Neural progenitor cell (in vitro differentiated cells): ENCODE results near the gene ARG2. TPM values are rescaled to one million over a fixed set of nuclear protein-coding genes. Genes with fewer than 3 reads are reported as not detected.

ENCODE experiments used
- DNase-seq: peaks from one replicate; pipeline ENCODE4 v3.0.0-alpha.2; 2016; ENCODE audit warnings: low spot score
- H2AFZ ChIP-seq: fragments of 200-600 bp; sonication (generic); replicated peaks from 2 replicates; pipeline ENCODE4 v1.6.1; 2016; ENCODE audit warnings: antibody characterized with exemption
- H3F3A ChIP-seq: fragments of 200-600 bp; sonication (generic); 2 replicates; pipeline ENCODE4 v1.6.1; 2016; ENCODE audit warnings: antibody characterized with exemption, low read depth
- H3K27ac ChIP-seq: fragments of 200-600 bp; sonication (generic); 2 replicates; pipeline ENCODE4 v1.5.1; 2016; ENCODE audit warnings: mild to moderate bottlenecking
- H3K27me3 ChIP-seq: fragments of 200-600 bp; sonication (generic); 2 replicates; pipeline ENCODE4 v1.6.1; 2016; ENCODE audit warnings: mild to moderate bottlenecking, moderate library complexity
- H3K36me3 ChIP-seq: fragments of 200-600 bp; sonication (generic); 2 replicates; pipeline ENCODE4 v1.5.1; 2016
- H3K4me1 ChIP-seq: fragments of 200-600 bp; sonication (generic); 2 replicates; pipeline ENCODE4 v1.6.1; 2016; ENCODE audit warnings: mixed run types
- H3K4me2 ChIP-seq: fragments of 200-600 bp; sonication (generic); 2 replicates; pipeline ENCODE4 v1.6.1; 2016
- H3K4me3 ChIP-seq: fragments of 200-600 bp; sonication (generic); 2 replicates; pipeline ENCODE4 v1.5.1; 2016
- H3K79me2 ChIP-seq: fragments of 200-600 bp; sonication (generic); 2 replicates; pipeline ENCODE4 v1.6.1; 2016; ENCODE audit warnings: low read depth
- H3K9ac ChIP-seq: fragments of 200-600 bp; sonication (generic); 2 replicates; pipeline ENCODE4 v1.6.1; 2016
- H3K9me3 ChIP-seq: fragments of 200-600 bp; sonication (generic); 2 replicates; pipeline ENCODE4 v1.5.1; 2016; ENCODE audit warnings: low read depth
- H4K20me1 ChIP-seq: fragments of 200-600 bp; sonication (generic); 2 replicates; pipeline ENCODE4 v1.6.1; 2016; ENCODE audit warnings: low read depth
- H3K27ac Mint-ChIP-seq: 3 replicates; pipeline ENCODE4 v1.8.0; 2021; ENCODE audit warnings: mixed read lengths
- H3K27me3 Mint-ChIP-seq: 2 replicates; pipeline ENCODE4 v1.8.0; 2022; ENCODE audit warnings: low read depth, mild to moderate bottlenecking, inconsistent platforms, moderate library complexity, mixed read lengths; ENCODE audit not compliant: insufficient read depth
- H3K36me3 Mint-ChIP-seq: 3 replicates; pipeline ENCODE4 v1.8.0; 2021; ENCODE audit warnings: mixed read lengths
- H3K4me1 Mint-ChIP-seq: 3 replicates; pipeline ENCODE4 v1.8.0; 2021; ENCODE audit warnings: mixed read lengths
- H3K4me3 Mint-ChIP-seq: 3 replicates; pipeline ENCODE4 v1.8.0; 2021; ENCODE audit warnings: mild to moderate bottlenecking, moderate library complexity, mixed read lengths
- H3K9me3 Mint-ChIP-seq: 3 replicates; pipeline ENCODE4 v1.8.0; 2020; ENCODE audit warnings: mixed read lengths
- CTCF ChIP-seq: fragments of 200-600 bp; sonication (generic); IDR thresholded peaks from 2 replicates; pipeline ENCODE4 v1.5.1; 2017; ENCODE audit warnings: antibody characterized with exemption, mild to moderate bottlenecking
- EZH2 ChIP-seq: fragments of 200-600 bp; sonication (generic); IDR thresholded peaks from 2 replicates; pipeline ENCODE4 v1.6.1; 2017; ENCODE audit warnings: antibody characterized with exemption, mild to moderate bottlenecking, moderate library complexity
- EZH2phosphoT487 ChIP-seq: fragments of 200-600 bp; sonication (generic); IDR thresholded peaks from 2 replicates; pipeline ENCODE4 v1.6.1; 2017; ENCODE audit warnings: antibody characterized with exemption
- total RNA-seq: library from RNA; depleted of rRNA; stranded (reverse); fragments of >200 nt; gene quantifications from 2 replicates; pipeline ENCODE4 v1.2.3, GENCODE V29; 2015; ENCODE audit warnings: low replicate concordance

The ARG2 gene
- total RNA-seq, 1 donor from 2014 or later = 92.4 TPM

DNA sequence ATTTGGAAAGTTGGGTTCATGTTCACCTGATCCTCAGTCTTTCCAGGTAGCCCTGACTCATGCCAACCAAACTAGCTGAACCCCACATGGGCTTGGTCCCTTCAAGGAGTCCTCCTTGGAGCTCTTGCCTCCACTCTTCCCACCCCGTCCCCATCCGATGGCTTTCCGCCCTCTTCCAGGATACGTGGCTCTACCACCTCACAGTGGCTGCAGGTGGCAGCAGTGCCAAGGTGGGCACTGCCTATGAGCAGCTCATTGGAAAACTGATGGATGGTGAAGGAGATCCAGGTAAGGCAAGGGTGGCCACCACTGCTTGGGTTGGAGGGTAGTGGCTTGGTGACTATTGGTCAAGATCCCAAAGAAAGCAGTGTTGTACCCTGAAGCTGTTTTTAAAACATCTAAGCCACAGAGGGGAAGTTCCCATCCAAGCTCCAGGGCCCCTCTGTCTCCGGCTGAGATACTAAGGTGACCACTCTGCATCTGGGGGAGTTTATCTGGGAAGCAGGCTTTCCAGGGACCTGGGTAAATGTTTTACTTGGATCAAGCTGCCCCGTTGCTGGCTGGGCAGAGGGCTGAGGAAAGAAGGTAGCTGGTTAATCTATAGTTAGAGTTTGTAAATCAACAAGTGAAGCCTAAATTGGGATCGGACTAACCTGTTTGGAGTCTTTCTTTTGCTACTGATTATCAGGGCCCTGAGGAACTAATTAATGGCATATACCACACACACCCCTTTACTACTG lies 43.3 kb upstream of the ARG2 start:
- Histone ChIP-seq H3K36me3 (no peaks in the 10 kb centered on the region), H3K9ac (no peak overlapping the region), H3K27me3 (no peaks in the 10 kb centered on the region), H3K9me3 (no peaks in the 10 kb centered on the region), H3F3A (no peaks in the 10 kb centered on the region), H2AFZ (no peak overlapping the region), H3K4me2 (no peak overlapping the region), H3K4me1 (no peaks in the 10 kb centered on the region), H4K20me1 (no peaks in the 10 kb centered on the region), H3K79me2 (no peaks in the 10 kb centered on the region), H3K27ac (no peak overlapping the region), H3K4me3 (no peak overlapping the region)
- Mint-ChIP-seq H3K36me3 (no peaks in the 10 kb centered on the region), H3K27me3 (peaks cover 5% of the 10 kb centered on the region), H3K4me1 (peaks cover under 1% of the 10 kb centered on the region), H3K27ac (no peak overlapping the region), H3K4me3 (no peak overlapping the region), H3K9me3 (no peaks in the 10 kb centered on the region)
- DNase-seq = no peak
- TF ChIP-seq EZH2phosphoT487 (no peak), CTCF (no peak), EZH2 (no peak)

- H3K27ac Mint-ChIP-seq = peak overlapping the region; percentile 57
- no peaks in the 10 kb centered on the region for H4K20me1 ChIP-seq
- no peaks in the 10 kb centered on the region for H3K9me3 ChIP-seq
- no peaks in the 10 kb centered on the region for H3K4me1 Mint-ChIP-seq
- DNase-seq = no peak
- H3K9me3 Mint-ChIP-seq = no peaks in the 10 kb centered on the region
- H3K9ac ChIP-seq = no peak overlapping the region
- no peaks in the 10 kb centered on the region for H3K27me3 ChIP-seq
- H3K36me3 Mint-ChIP-seq = no peaks in the 10 kb centered on the region
- no peaks in the 10 kb centered on the region for H3K79me2 ChIP-seq
- TF ChIP-seq CTCF (no peak), EZH2phosphoT487 (no peak), EZH2 (no peak)
- H3K4me3 ChIP-seq = no peak overlapping the region
- H3K4me3 Mint-ChIP-seq = no peak overlapping the region
- no peaks in the 10 kb centered on the region for H3F3A ChIP-seq
- H2AFZ ChIP-seq = no peak overlapping the region
- no peak overlapping the region for H3K4me2 ChIP-seq
- peaks cover 4% of the 10 kb centered on the region for H3K27me3 Mint-ChIP-seq
- H3K36me3 ChIP-seq = no peaks in the 10 kb centered on the region
- no peaks in the 10 kb centered on the region for H3K4me1 ChIP-seq
- no peak overlapping the region for H3K27ac ChIP-seq
These were observed 42.4 kb upstream of the ARG2 start for GRCh38 chr14:67577181-67577808.

- Mint-ChIP-seq H3K36me3 (no peaks in the 10 kb centered on the region), H3K27me3 (peaks cover 2% of the 10 kb centered on the region), H3K9me3 (no peaks in the 10 kb centered on the region), H3K4me3 (no peak overlapping the region), H3K4me1 (no peaks in the 10 kb centered on the region), H3K27ac (no peak overlapping the region)
- no peak overlapping the region for H3K27ac ChIP-seq
- TF ChIP-seq EZH2 (no peak), CTCF (no peak), EZH2phosphoT487 (no peak)
- no peak overlapping the region for H3K9ac ChIP-seq
- H3K79me2 ChIP-seq = no peaks in the 10 kb centered on the region
- no peak overlapping the region for H3K4me2 ChIP-seq
- H3K4me3 ChIP-seq = no peak overlapping the region
- H3K36me3 ChIP-seq = no peaks in the 10 kb centered on the region
- no peak for DNase-seq
- H2AFZ ChIP-seq = no peak overlapping the region
- H3K27me3 ChIP-seq = no peaks in the 10 kb centered on the region
- no peaks in the 10 kb centered on the region for H3K4me1 ChIP-seq
- no peaks in the 10 kb centered on the region for H4K20me1 ChIP-seq
- H3F3A ChIP-seq = no peaks in the 10 kb centered on the region
- no peaks in the 10 kb centered on the region for H3K9me3 ChIP-seq
These were observed 41.6 kb upstream of the ARG2 start for GRCh38 chr14:67577909-67578749.
